ENCODE results near the gene PSMB9.
A peak's percentile ranks its signal among the peaks of the same experiment; 100 is the strongest.
"Not testable (repeated sequence)": the region's sequence is repeated elsewhere in the genome, so short reads cannot be mapped to it uniquely, and the experiment has no call there.

The PSMB9 gene

DNA sequence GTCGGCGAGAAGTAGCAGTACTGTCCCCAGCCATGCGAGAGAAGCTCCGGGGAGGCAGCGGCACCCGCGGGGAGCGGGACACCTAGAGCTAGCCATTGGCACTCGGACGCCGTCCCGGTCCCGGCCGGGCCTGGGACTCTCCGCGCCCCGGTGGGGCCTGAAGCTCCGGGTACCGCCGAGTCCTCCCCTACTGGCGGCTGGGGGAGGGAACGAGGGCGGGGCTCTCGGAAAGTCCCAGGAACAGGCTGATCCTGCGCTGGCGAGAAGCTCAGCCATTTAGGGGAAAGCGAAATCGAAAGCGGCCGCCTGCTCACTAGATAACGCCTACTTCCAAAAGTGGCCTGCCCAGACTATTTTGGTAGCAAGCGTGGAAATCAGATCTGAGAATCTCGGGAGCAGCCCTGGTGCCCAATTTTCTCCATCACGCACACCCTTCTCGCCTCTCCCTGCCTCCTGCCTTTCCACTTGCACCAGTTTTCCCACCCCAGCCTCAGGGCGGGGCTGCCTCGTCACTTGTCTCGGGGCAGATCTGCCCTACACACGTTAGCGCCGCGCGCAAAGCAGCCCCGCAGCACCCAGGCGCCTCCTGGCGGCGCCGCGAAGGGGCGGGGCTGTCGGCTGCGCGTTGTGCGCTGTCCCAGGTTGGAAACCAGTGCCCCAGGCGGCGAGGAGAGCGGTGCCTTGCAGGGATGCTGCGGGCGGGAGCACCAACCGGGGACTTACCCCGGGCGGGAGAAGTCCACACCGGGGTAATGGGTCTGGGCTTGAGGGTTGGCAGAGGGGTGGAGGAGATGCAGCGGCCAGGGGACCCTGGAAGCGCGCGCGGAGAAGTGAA lies at the start of gene PSMB9, which contains the start of gene TAP1:
TSS of gene PSMB9 (plus strand) at position 652 of the 835 bp plus-strand sequence. CDS start at position 690, 38 bp downstream.
TSS of gene TAP1 (minus strand) at position 164 of the 835 bp plus-strand sequence. CDS start at position 96, 68 bp downstream.
- no peaks in the 10 kb centered on the region for H3K9me3 Mint-ChIP-seq
- H3K36me3 Mint-ChIP-seq (ENCODE audit: low read depth): no peaks in the 10 kb centered on the region
- H3K4me3 Mint-ChIP-seq: peak within 1 kb of the TSS; percentile 88 to 99 (median 98)
- TF ChIP-seq, protein P1, sequence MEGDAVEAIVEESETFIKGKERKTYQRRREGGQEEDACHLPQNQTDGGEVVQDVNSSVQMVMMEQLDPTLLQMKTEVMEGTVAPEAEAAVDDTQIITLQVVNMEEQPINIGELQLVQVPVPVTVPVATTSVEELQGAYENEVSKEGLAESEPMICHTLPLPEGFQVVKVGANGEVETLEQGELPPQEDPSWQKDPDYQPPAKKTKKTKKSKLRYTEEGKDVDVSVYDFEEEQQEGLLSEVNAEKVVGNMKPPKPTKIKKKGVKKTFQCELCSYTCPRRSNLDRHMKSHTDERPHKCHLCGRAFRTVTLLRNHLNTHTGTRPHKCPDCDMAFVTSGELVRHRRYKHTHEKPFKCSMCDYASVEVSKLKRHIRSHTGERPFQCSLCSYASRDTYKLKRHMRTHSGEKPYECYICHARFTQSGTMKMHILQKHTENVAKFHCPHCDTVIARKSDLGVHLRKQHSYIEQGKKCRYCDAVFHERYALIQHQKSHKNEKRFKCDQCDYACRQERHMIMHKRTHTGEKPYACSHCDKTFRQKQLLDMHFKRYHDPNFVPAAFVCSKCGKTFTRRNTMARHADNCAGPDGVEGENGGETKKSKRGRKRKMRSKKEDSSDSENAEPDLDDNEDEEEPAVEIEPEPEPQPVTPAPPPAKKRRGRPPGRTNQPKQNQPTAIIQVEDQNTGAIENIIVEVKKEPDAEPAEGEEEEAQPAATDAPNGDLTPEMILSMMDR (IDR thresholded peaks at IDR 0.05; ENCODE audit: unreplicated experiment in 3 of 3): peak; percentile 60 to 78 (median 66)
- H3K27me3 Mint-ChIP-seq (ENCODE audit: low read depth): peaks cover 95% of the 10 kb centered on the region
- H3K4me1 Mint-ChIP-seq: peaks cover 15% of the 10 kb centered on the region
- peak within 1 kb of the TSS; percentile 75 to 97 (median 85) for H3K27ac Mint-ChIP-seq

DNA sequence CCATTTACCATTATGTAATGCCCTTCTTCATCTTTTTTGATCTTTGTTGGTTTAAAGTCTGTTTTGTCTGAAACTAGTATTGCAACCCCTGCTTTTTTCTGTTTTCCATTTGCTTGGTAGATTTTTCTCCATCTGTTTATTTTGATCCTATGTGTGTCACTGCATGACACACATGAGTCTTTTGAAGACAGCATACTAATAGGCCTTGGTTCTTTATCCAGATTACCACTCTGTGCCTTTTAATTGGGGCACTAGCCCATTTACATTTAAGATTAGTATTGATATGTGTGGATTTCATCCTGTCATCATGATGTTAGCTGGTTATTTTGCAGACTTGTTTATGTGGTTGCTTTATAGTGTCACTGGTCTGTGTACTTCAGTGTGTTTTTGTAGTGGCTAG lies 48.6 kb upstream of the PSMB9 start:
- not testable (repeated sequence) for H3K4me3 Mint-ChIP-seq; H3K27ac Mint-ChIP-seq; H3K36me3 Mint-ChIP-seq (ENCODE audit: low read depth); H3K4me1 Mint-ChIP-seq; H3K9me3 Mint-ChIP-seq
- peaks cover 70% of the 10 kb centered on the region for H3K27me3 Mint-ChIP-seq (ENCODE audit: low read depth)

DNA sequence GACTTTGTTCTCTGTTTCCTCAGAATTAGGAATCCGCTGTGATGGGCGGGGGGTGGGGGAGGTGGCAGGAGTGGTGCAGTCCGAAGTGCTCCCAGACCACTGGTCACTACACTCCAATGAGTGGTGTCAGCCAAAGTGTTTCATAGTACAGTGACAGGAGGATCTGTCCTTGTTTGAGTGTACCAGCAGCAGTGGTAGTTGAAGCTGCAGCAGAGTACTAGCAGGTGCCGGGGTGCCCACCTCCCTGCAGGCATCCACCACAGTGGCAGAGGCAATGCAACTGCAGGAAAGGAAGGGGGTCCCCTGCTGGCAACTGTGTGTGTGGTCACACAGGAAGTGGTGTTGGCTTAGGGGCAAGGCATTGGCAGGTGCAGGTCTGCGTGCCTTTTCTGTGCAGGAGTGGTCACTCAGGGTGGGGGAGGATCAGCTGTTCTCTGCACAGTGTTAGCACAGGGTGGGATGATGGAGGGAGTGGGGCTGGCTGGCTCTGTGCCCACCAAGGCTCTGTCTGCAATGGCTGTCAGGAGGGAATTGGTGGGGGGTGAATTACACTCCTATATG lies 46.9 kb upstream of the PSMB9 start:
- TF ChIP-seq, protein P1 (IDR thresholded peaks at IDR 0.05; ENCODE audit: unreplicated experiment in 3 of 3): no peak

GRCh38 chr6:32809171-32809570 lies 44.8 kb upstream of the PSMB9 start:
- H3K36me3 Mint-ChIP-seq (ENCODE audit: low read depth): no peaks in the 10 kb centered on the region
- TF ChIP-seq, protein P1 (IDR thresholded peaks at IDR 0.05; ENCODE audit: unreplicated experiment in 3 of 3): no peak
- H3K27ac Mint-ChIP-seq: no peak overlapping the region
- peaks cover 46% of the 10 kb centered on the region for H3K27me3 Mint-ChIP-seq (ENCODE audit: low read depth)
- no peaks in the 10 kb centered on the region for H3K4me1 Mint-ChIP-seq
- no peak overlapping the region for H3K4me3 Mint-ChIP-seq
- H3K9me3 Mint-ChIP-seq: no peaks in the 10 kb centered on the region

More for the DNA sequence above, 46.9 kb upstream of the PSMB9 start:
- Mint-ChIP-seq H3K9me3 (no peaks in the 10 kb centered on the region), H3K4me3 (no peak overlapping the region), H3K27me3 (ENCODE audit: low read depth) (peaks cover 56% of the 10 kb centered on the region), H3K36me3 (ENCODE audit: low read depth) (no peaks in the 10 kb centered on the region), H3K4me1 (no peaks in the 10 kb centered on the region), H3K27ac (no peak overlapping the region)

- H3K4me1 Mint-ChIP-seq: no peaks in the 10 kb centered on the region
- H3K27me3 Mint-ChIP-seq (ENCODE audit: low read depth): peaks cover 16% of the 10 kb centered on the region
- H3K27ac Mint-ChIP-seq: no peak overlapping the region
- H3K36me3 Mint-ChIP-seq (ENCODE audit: low read depth): no peaks in the 10 kb centered on the region
- no peaks in the 10 kb centered on the region for H3K9me3 Mint-ChIP-seq
- H3K4me3 Mint-ChIP-seq: no peak overlapping the region
- TF ChIP-seq, protein P1 (IDR thresholded peaks at IDR 0.05; ENCODE audit: unreplicated experiment in 3 of 3): no peak
These were observed 39.8 kb upstream of the PSMB9 start for GRCh38 chr6:32814145-32814544.

DNA sequence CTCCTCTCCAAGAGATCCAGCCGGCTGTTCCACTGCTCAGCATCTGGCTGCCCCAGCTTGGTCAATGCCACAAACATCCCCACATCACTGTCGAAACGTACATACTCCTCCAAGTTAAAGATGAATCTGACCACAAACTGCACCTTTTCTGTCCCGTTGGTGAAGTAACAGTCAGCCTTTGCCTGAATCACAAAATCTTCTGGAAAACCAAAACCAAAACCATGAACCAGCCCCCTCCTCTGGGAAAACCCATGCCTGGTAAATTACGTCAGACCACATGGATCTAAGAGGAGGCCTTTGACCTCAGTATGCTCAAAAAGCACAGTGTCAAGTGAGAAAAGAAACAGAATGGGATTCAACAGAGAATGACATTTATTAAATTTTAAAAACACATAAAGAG lies 38.9 kb upstream of the PSMB9 start:
- no peaks in the 10 kb centered on the region for H3K36me3 Mint-ChIP-seq (ENCODE audit: low read depth)
- peaks cover 18% of the 10 kb centered on the region for H3K27me3 Mint-ChIP-seq (ENCODE audit: low read depth)
- TF ChIP-seq, protein P1 (IDR thresholded peaks at IDR 0.05; ENCODE audit: unreplicated experiment in 3 of 3): no peak
- H3K4me3 Mint-ChIP-seq: no peak overlapping the region
- no peak overlapping the region for H3K27ac Mint-ChIP-seq
- no peaks in the 10 kb centered on the region for H3K4me1 Mint-ChIP-seq
- no peaks in the 10 kb centered on the region for H3K9me3 Mint-ChIP-seq

Measured in nephron (organoid).